Fibroblast of lung (primary cell): ENCODE data around the gene SLC22A12. TPM values are rescaled to one million over a fixed set of nuclear protein-coding genes. Genes with fewer than 3 reads are reported as not detected.

Experiments used
- DNase-seq, 2 donors: peaks; one replicate each; pipeline versions ENCODE4 v3.0.0 to v3.0.0-alpha.2; 2010; ENCODE audit warnings: low read depth in 2 of 2
- H2AFZ ChIP-seq: 2 replicates; pipeline ENCODE4 v1.5.1; 2012; ENCODE audit warnings: low read length, control low read depth, inconsistent platforms
- H3K27ac ChIP-seq: 2 replicates; pipeline ENCODE4 v1.5.1; 2011; ENCODE audit warnings: low read length, control low read depth; ENCODE audit not compliant: insufficient read depth
- H3K27me3 ChIP-seq: 2 replicates; pipeline ENCODE4 v1.5.1; 2011; ENCODE audit warnings: mild to moderate bottlenecking, low read length; ENCODE audit not compliant: control insufficient read depth, insufficient read depth
- H3K36me3 ChIP-seq: 2 replicates; pipeline ENCODE4 v1.5.1; 2011; ENCODE audit warnings: low read length; ENCODE audit not compliant: control insufficient read depth, insufficient read depth
- H3K4me1 ChIP-seq: 2 replicates; pipeline ENCODE4 v1.5.1; 2011; ENCODE audit warnings: low read length; ENCODE audit not compliant: control insufficient read depth, insufficient read depth; ENCODE audit errors: extremely low read depth
- H3K4me2 ChIP-seq: 2 replicates; pipeline ENCODE4 v1.5.1; 2011; ENCODE audit warnings: low read length, control low read depth; ENCODE audit not compliant: insufficient read depth; ENCODE audit errors: extremely low read depth
- H3K4me3 ChIP-seq, 4 experiments: fragments of 200-600 bp in 1 of 4; sonication (generic) in 1 of 4; replicated peaks in 1 of 4; 2 replicates each; pipeline ENCODE4 v1.5.1; 2011 to 2016; ENCODE audit warnings: low read length in 4 of 4, low read depth in 3 of 4, mild to moderate bottlenecking in 3 of 4, control low read depth in 2 of 4, inconsistent platforms in 1 of 4, mixed read lengths in 1 of 4; ENCODE audit not compliant: insufficient read depth in 1 of 4; ENCODE audit errors: control extremely low read depth in 1 of 4
- H3K79me2 ChIP-seq: 2 replicates; pipeline ENCODE4 v1.5.1; 2012; ENCODE audit warnings: mild to moderate bottlenecking, low read length, inconsistent platforms; ENCODE audit not compliant: control insufficient read depth, insufficient read depth
- H3K9ac ChIP-seq: 2 replicates; pipeline ENCODE4 v1.5.1; 2011; ENCODE audit warnings: mild to moderate bottlenecking, low read length, control low read depth; ENCODE audit not compliant: insufficient read depth
- H3K9me3 ChIP-seq: 2 replicates; pipeline ENCODE4 v1.5.1; 2012; ENCODE audit warnings: low read depth, low read length; ENCODE audit not compliant: control insufficient read depth, insufficient read depth
- H4K20me1 ChIP-seq: 2 replicates; pipeline ENCODE4 v1.5.1; 2011; ENCODE audit warnings: low read length; ENCODE audit not compliant: control insufficient read depth, insufficient read depth; ENCODE audit errors: extremely low read depth
- EZH2 ChIP-seq: IDR thresholded peaks from 2 replicates; pipeline ENCODE4 v1.5.1; 2012; ENCODE audit warnings: low read length, control low read depth, mild to moderate bottlenecking; ENCODE audit errors: missing control alignments
- polyA plus RNA-seq, 2 donors: library from polyadenylated mRNA; depleted of rRNA in 1 of 2; stranded (reverse) in 1 of 2; unstranded in 1 of 2; fragments of >200 nt; gene quantifications; 2 replicates each; pipeline ENCODE4 v1.2.1, GENCODE V29; 2011 to 2012; ENCODE audit warnings: missing spikeins in 1 of 2
- total RNA-seq: library from RNA; depleted of rRNA; stranded (reverse); fragments of >200 nt; gene quantifications from 2 replicates; pipeline ENCODE4 v1.2.1, GENCODE V29; 2014
- TF ChIP-seq, protein P1 (sequence below), 2 donors: IDR thresholded peaks in 1 of 2; conservative IDR thresholded peaks in 1 of 2; 1 replicate in 1 of 2; 2 replicates in 1 of 2; pipeline ENCODE4 v1.5.1; 2011 to 2012; ENCODE audit warnings: low read length in 2 of 2, control low read depth in 1 of 2, inconsistent platforms in 1 of 2, low read depth in 1 of 2, mild to moderate bottlenecking in 1 of 2

Gene SLC22A12
- total and polyA plus RNA-seq, 2 donors (not counting 1 experiment from before 2014, with no cell fraction given), result not detected

GRCh38 chr11:64624883-64625481 lies 34.0 kb downstream of the SLC22A12 start:
- no peak for TF ChIP-seq EZH2
- TF ChIP-seq, protein P1, sequence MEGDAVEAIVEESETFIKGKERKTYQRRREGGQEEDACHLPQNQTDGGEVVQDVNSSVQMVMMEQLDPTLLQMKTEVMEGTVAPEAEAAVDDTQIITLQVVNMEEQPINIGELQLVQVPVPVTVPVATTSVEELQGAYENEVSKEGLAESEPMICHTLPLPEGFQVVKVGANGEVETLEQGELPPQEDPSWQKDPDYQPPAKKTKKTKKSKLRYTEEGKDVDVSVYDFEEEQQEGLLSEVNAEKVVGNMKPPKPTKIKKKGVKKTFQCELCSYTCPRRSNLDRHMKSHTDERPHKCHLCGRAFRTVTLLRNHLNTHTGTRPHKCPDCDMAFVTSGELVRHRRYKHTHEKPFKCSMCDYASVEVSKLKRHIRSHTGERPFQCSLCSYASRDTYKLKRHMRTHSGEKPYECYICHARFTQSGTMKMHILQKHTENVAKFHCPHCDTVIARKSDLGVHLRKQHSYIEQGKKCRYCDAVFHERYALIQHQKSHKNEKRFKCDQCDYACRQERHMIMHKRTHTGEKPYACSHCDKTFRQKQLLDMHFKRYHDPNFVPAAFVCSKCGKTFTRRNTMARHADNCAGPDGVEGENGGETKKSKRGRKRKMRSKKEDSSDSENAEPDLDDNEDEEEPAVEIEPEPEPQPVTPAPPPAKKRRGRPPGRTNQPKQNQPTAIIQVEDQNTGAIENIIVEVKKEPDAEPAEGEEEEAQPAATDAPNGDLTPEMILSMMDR (conservative IDR thresholded peaks at IDR 0.05 in 1 of 2, IDR thresholded peaks at IDR 0.05 in 1 of 2; ENCODE audit: low read depth in 1 of 2, low read length in 2 of 2), result no peak
- H3K4me1 ChIP-seq, result no peaks in the 10 kb centered on the region

DNA sequence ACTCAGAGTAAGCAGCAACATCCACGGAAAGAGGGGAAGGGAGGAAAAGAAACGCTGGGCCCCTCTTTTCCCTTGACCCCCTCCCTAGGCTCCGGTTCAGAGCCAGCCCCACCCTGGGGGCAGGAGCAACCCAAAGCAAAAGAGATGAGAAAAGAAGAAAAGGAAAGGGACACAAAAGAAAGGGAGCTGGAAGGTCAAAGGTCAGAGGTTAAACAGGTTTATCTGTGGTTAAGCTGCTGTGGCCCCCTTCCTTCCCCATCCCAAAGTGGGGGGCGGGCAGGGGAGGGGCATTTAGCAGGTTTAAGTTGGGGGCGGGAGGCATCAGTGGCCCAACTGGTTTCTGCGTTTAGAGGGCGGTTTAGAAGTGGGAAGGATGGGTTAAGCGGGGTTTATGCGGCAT lies 35.6 kb downstream of the SLC22A12 start:
- H4K20me1 ChIP-seq, result no peaks in the 10 kb centered on the region
- peaks cover 2% of the 10 kb centered on the region for H3K27me3 ChIP-seq
- no peaks in the 10 kb centered on the region for H3K4me1 ChIP-seq

More at GRCh38 chr11:64624883-64625481, 34.0 kb downstream of the SLC22A12 start:
- H3K9me3 ChIP-seq, result no peaks in the 10 kb centered on the region
- peaks cover 2% of the 10 kb centered on the region for H3K27me3 ChIP-seq
- H3K79me2 ChIP-seq, result no peaks in the 10 kb centered on the region
- no peak overlapping the region for H3K4me2 ChIP-seq
- H3K4me3 ChIP-seq, result no peak overlapping the region
- no peak overlapping the region for H3K9ac ChIP-seq
- H3K36me3 ChIP-seq, result no peaks in the 10 kb centered on the region
- H3K27ac ChIP-seq, result no peak overlapping the region
- H4K20me1 ChIP-seq, result no peaks in the 10 kb centered on the region
- DNase-seq, result no peak
- no peak overlapping the region for H2AFZ ChIP-seq

DNA sequence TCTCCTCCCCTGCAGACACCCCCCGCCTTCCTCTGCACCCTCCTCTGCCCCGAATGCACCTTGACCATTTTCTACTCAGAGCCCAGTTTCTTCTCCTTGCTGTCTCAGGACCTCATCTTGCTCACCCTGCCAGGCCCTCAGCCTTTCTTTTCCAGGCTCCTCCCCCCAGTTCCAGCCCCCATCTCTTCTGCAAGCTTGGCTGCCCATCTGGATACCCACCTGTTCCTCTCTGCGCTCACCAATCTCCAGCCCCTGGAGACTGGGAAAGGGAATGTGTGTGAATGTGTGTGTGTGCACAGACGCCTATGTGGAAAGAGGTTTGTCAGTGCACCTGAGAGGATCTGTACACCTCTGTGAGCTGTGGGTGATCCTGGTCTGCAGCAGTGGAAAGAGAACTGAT lies 36.4 kb downstream of the SLC22A12 start:
- Histone ChIP-seq H4K20me1 (no peaks in the 10 kb centered on the region), H2AFZ (no peak overlapping the region), H3K4me3 (no peak overlapping the region), H3K4me1 (no peaks in the 10 kb centered on the region), H3K9me3 (no peaks in the 10 kb centered on the region), H3K36me3 (no peaks in the 10 kb centered on the region), H3K79me2 (no peaks in the 10 kb centered on the region), H3K9ac (no peak overlapping the region), H3K4me2 (no peak overlapping the region), H3K27ac (no peak overlapping the region), H3K27me3 (peaks cover 2% of the 10 kb centered on the region)
- no peak for DNase-seq
- TF ChIP-seq, protein P1 (conservative IDR thresholded peaks at IDR 0.05 in 1 of 2, IDR thresholded peaks at IDR 0.05 in 1 of 2; ENCODE audit: low read depth in 1 of 2, low read length in 2 of 2), result no peak
- TF ChIP-seq EZH2, result no peak

More for the DNA sequence above, 35.6 kb downstream of the SLC22A12 start:
- Histone ChIP-seq H3K36me3 (no peaks in the 10 kb centered on the region), H3K79me2 (no peaks in the 10 kb centered on the region), H3K27ac (no peak overlapping the region), H2AFZ (no peak overlapping the region), H3K9me3 (no peaks in the 10 kb centered on the region), H3K4me3 (no peak overlapping the region), H3K4me2 (no peak overlapping the region), H3K9ac (no peak overlapping the region)
- no peak for DNase-seq
- TF ChIP-seq, protein P1 (conservative IDR thresholded peaks at IDR 0.05 in 1 of 2, IDR thresholded peaks at IDR 0.05 in 1 of 2; ENCODE audit: low read depth in 1 of 2, low read length in 2 of 2), result no peak
- no peak for TF ChIP-seq EZH2
